GM21360 (cell line): ENCODE measurements around the gene PTPRR.
"Not testable (repeated sequence)": the region's sequence is repeated elsewhere in the genome, so short reads cannot be mapped to it uniquely, and the experiment has no call there.

Experiments used
- ATAC-seq: cut with Tn5 transposase; IDR thresholded peaks from one replicate; pipeline ENCODE4 v1.9.1; 2021; ENCODE audit warnings: mild to moderate bottlenecking, moderate library complexity; ENCODE audit not compliant: unreplicated experiment

PTPRR gene

GRCh38 chr12:70842942-70843341 lies 77.6 kb downstream of the PTPRR start:
- no peak for ATAC-seq

- ATAC-seq = no peak
Measured at GRCh38 chr12:70842136-70842535, 78.4 kb downstream of the PTPRR start.

DNA sequence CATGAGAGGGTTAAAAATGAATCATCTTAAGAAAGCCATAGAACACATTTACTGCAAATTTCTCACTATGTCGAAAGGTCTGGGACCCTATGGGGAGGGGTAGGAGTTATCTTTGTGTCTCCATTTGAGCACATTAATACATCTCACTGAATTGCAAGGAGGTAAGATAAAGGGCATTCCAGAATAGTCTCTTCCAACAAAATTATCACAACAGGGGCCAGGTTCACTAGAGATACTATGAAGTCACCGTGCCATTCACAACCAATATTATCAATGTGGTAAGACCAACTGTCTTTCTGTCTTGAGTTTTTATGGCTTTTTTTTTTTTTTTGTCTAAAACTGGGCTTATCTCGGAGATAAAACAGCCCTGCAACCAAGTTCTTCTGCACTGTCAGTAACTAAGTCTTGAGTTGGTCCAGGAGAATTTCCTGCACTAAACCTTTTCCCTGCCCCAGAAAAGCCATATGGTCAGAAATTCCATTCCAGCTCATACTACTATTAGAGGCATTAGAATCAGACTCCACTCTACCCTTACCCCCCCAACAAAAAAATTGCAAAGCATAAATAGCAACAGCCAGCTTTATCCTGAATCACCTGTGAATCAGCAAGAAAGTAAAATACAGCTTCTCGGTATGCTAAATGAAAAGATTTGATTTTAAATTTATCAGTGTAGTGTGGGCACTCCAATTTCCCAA lies 79.7 kb downstream of the PTPRR start:
- ATAC-seq = no peak

DNA sequence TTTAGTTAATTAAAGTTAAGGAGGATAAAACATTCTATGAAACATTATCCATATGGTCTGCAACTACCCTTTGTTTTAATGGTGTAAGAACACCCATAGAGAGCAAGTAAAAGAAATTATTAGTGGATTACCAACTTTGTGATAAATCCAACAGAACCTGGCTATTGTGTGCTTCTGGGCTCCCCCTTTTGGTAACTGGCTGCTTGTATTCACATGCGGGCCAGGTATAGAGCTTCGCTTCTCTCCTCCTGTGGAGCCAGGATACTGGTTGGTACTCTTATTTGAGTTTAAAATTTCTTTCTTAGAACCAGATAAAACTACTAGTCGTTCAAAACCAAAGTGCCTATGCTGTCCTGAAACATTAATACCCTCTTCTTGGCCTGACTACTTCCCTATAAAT lies 81.0 kb downstream of the PTPRR start:
- ATAC-seq = no peak

DNA sequence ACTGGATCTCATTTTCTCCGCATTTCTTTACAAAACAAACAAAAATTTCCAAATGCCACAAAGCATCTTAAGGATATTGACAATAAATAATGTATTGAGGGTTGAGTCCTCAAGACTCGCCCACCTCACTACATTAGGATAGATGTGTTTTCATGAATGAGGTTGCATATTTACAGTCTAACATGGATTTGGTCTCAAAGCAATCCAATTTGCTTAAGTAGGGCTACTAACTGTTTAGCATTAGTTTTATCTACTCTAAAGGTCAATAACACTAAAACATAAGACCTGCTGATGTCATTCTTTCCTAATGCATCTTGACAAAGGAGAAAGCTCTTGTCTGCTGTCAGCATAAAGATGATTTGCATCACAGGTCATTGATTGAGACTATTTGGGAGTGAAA lies 82.4 kb downstream of the PTPRR start:
- ATAC-seq = no peak

DNA sequence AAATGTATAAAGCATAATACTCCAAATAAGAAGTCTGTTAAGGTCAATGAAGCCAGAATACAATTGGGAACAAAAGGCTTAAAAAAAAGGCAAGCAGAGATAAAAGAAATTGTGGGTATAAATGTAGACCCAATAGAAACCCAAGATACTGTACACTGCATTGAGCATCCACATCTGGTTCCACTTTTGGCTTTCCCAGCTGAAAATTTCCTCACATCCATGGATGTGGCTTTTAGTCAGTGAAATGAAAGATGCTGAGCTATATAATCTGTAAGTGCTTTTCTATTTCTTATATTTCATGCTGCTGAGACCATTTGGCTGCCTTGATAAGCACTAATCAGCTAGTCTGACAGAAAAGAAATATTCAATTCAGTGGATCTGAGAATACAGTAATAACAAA lies 83.5 kb downstream of the PTPRR start:
- ATAC-seq = no peak

GRCh38 chr12:70835948-70836347 lies 84.6 kb downstream of the PTPRR start:
- no peak for ATAC-seq

DNA sequence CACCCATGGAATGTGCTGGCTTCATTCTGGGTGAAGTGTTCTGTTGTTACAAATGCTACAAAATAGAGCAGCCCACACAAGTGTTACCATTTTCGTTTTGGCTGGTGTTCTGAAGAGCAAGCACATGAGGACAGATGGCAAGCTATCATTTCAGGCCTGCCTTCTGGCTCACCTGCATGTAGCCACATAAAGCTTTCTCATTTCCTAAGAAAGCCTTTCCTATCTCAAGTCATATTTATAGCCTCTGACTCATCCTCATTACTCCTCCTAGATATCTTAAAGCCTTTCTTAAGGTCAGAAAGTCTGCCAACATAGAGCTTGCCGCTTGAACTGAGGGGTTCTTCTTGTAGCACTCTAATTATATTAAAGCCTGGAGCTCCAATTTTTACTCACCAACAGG lies 89.0 kb downstream of the PTPRR start:
- no peak for ATAC-seq

GRCh38 chr12:70830221-70831061 lies 90.1 kb downstream of the PTPRR start:
- ATAC-seq = no peak

- ATAC-seq = no peak
Measured at GRCh38 chr12:70829070-70829469, 91.5 kb downstream of the PTPRR start.

DNA sequence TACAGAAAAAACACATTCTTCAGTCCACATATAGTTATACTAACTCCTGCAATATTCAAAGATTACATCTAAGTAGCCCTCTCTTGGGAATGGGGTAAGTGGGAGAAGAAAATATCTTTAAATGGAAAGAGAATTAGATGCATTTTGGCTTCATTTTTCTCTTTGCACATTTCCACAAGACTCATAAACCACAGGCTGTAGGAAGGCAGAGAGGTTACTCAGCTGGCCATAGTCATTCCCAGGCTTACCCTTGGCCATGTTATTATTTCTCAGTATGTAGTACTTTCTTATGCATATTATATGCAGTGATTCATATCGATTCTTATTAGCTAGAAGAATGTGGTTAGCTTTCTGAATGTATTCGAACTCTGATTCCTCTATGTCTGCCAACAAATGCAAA lies 92.2 kb downstream of the PTPRR start:
- ATAC-seq = no peak

DNA sequence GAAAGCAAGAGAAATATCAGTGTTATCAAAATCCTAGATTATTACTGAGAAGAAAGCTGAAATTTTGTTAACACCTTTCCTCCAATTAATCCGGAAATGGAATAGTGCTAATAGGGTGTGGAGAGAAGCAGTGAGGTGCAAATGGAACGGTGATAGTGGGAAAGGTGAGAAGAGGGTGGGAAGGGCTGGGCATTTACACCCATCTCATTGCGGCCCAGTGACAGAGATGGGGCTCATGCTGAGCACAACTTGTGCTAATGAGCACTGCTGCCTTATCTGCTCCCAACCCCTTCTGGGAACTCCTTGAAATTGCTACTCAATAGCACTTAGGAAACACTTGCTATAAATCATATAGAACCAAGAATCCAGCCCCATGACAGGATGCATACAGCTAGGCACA lies 94.4 kb downstream of the PTPRR start:
- ATAC-seq = no peak

GRCh38 chr12:70824511-70824910 lies 96.0 kb downstream of the PTPRR start:
- no peak for ATAC-seq

GRCh38 chr12:70823182-70823976 lies 97.2 kb downstream of the PTPRR start:
- no peak for ATAC-seq

DNA sequence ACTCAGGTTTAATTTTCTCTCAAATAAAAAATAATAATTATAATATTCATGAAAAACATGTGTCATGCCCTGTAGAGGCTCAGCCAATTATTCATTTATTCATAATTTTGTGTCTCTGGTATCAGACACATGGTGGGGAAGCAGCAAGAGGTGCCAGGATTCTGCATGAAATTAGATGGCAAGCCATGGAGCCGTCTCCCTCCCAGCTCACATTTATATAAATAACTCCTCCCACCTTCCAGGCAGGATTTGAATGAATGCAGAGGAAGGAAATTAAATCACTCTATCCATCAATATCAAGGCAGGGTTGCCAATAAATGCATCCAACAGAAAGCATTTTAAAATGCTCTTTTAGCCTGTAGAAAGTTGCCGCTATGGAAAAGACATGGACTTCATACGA lies 98.1 kb downstream of the PTPRR start:
- no peak for ATAC-seq

- ATAC-seq = no peak
Measured at GRCh38 chr12:70815971-70816391, 104.6 kb downstream of the PTPRR start.

- no peak for ATAC-seq
Measured at GRCh38 chr12:70815056-70815455, 105.5 kb downstream of the PTPRR start.

DNA sequence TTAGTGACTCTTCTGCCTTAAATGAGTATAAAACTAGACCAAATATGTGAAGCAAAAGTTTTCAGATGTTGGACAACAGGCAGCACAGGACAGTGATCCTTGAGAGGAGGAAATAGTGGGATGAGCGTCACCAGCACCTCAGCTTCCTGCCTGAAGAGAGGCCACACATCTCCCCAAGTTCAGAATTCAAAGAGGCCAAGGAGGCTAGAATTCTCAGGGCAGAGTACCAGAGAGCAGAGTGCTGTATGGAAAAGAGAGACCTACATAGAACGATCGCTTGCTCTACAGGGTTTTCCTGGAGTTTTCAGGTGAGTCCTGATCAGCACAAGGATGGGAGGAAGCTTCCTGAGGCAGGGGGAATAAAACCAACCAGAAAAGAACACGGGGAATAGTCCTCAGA lies 107.0 kb downstream of the PTPRR start:
- no peak for ATAC-seq

- ATAC-seq = no peak
Measured at GRCh38 chr12:70812136-70812535, 108.4 kb downstream of the PTPRR start.

GRCh38 chr12:70809887-70810286 lies 110.7 kb downstream of the PTPRR start:
- ATAC-seq = no peak

DNA sequence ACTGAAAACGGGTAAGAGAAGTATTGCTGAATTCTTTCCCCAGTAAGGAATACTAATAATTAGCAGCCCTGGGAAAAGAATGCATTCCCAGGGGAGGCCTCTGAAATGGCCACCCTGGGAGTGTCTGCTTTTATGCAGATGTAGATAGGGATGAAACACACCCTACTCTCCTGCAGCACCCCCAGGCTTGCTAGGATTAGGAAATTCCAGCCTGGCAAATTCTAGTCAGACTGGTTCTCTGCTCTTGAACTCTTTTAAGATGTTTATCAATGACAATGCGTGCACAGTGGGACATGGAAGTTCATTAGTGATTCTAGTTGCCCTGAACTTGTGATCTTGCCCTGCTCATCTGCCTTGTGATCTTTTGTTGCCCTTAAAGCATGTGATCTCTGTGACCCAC lies 112.5 kb downstream of the PTPRR start:
- ATAC-seq = not testable (repeated sequence)

GRCh38 chr12:70806827-70807226 lies 113.7 kb downstream of the PTPRR start:
- ATAC-seq = no peak
